ENCODE measurements around the gene FOXG1.

DNA sequence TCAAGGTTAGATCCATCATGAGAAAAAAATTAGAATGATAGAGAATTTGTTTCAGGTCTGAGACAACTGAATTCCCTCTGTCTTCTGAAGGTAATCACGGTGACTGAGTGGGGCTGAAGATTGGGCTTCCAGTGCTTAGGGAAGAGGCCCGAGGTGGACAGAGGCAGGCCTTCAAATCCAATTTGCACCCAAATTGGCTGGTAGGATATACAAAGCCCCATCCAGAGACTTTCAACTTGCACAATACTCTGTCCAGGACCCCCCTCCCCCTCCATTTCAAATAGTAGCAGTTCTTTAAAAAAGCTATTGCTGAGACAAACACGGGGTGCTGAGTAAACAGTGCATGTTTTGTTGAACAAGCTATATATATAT, 3.6 kb upstream of the FOXG1 start:
- TF ChIP-seq, protein P1, sequence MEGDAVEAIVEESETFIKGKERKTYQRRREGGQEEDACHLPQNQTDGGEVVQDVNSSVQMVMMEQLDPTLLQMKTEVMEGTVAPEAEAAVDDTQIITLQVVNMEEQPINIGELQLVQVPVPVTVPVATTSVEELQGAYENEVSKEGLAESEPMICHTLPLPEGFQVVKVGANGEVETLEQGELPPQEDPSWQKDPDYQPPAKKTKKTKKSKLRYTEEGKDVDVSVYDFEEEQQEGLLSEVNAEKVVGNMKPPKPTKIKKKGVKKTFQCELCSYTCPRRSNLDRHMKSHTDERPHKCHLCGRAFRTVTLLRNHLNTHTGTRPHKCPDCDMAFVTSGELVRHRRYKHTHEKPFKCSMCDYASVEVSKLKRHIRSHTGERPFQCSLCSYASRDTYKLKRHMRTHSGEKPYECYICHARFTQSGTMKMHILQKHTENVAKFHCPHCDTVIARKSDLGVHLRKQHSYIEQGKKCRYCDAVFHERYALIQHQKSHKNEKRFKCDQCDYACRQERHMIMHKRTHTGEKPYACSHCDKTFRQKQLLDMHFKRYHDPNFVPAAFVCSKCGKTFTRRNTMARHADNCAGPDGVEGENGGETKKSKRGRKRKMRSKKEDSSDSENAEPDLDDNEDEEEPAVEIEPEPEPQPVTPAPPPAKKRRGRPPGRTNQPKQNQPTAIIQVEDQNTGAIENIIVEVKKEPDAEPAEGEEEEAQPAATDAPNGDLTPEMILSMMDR (IDR thresholded peaks at IDR 0.05 in 2 of 3, conservative IDR thresholded peaks at IDR 0.05 in 1 of 3; ENCODE audit: insufficient read depth in 2 of 3, low read depth in 1 of 3, low read length in 3 of 3), result no peak
- TF ChIP-seq EP400 (IDR thresholded peaks at IDR 0.05), result no peak
- no peak for TF ChIP-seq JUND (IDR thresholded peaks at IDR 0.05; ENCODE audit: borderline replicate concordance, low read depth, low read length)
- TF ChIP-seq JUND (tag; IDR thresholded peaks at IDR 0.05; ENCODE audit: borderline replicate concordance, low read depth, low read length), result no peak
- TF ChIP-seq KDM2B (CRISPR knock-in tag; IDR thresholded peaks at IDR 0.05), result no peak
- no peak for TF ChIP-seq GABPA (tag; conservative IDR thresholded peaks at IDR 0.05; ENCODE audit: low read depth)
- TF ChIP-seq, protein P2, sequence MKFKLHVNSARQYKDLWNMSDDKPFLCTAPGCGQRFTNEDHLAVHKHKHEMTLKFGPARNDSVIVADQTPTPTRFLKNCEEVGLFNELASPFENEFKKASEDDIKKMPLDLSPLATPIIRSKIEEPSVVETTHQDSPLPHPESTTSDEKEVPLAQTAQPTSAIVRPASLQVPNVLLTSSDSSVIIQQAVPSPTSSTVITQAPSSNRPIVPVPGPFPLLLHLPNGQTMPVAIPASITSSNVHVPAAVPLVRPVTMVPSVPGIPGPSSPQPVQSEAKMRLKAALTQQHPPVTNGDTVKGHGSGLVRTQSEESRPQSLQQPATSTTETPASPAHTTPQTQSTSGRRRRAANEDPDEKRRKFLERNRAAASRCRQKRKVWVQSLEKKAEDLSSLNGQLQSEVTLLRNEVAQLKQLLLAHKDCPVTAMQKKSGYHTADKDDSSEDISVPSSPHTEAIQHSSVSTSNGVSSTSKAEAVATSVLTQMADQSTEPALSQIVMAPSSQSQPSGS (CRISPR knock-in tag; IDR thresholded peaks at IDR 0.05), result no peak
- TF ChIP-seq, protein P3, sequence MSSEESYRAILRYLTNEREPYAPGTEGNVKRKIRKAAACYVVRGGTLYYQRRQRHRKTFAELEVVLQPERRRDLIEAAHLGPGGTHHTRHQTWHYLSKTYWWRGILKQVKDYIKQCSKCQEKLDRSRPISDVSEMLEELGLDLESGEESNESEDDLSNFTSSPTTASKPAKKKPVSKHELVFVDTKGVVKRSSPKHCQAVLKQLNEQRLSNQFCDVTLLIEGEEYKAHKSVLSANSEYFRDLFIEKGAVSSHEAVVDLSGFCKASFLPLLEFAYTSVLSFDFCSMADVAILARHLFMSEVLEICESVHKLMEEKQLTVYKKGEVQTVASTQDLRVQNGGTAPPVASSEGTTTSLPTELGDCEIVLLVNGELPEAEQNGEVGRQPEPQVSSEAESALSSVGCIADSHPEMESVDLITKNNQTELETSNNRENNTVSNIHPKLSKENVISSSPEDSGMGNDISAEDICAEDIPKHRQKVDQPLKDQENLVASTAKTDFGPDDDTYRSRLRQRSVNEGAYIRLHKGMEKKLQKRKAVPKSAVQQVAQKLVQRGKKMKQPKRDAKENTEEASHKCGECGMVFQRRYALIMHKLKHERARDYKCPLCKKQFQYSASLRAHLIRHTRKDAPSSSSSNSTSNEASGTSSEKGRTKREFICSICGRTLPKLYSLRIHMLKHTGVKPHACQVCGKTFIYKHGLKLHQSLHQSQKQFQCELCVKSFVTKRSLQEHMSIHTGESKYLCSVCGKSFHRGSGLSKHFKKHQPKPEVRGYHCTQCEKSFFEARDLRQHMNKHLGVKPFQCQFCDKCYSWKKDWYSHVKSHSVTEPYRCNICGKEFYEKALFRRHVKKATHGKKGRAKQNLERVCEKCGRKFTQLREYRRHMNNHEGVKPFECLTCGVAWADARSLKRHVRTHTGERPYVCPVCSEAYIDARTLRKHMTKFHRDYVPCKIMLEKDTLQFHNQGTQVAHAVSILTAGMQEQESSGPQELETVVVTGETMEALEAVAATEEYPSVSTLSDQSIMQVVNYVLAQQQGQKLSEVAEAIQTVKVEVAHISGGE (CRISPR knock-in tag; IDR thresholded peaks at IDR 0.05), result no peak
- no peak for TF ChIP-seq CBX5 (IDR thresholded peaks at IDR 0.05; ENCODE audit: borderline replicate concordance, low read depth)
- no peak for TF ChIP-seq RCOR1 (IDR thresholded peaks at IDR 0.05; ENCODE audit: borderline replicate concordance in 1 of 2, low read depth in 2 of 2, low read length in 2 of 2)
- no peak for TF ChIP-seq POLR3G (IDR thresholded peaks at IDR 0.05; ENCODE audit: extremely low read depth, insufficient read length, insufficient replicate concordance)
- TF ChIP-seq CHD2 (IDR thresholded peaks at IDR 0.05; ENCODE audit: low read depth, low read length), result no peak
- TF ChIP-seq, protein P4, sequence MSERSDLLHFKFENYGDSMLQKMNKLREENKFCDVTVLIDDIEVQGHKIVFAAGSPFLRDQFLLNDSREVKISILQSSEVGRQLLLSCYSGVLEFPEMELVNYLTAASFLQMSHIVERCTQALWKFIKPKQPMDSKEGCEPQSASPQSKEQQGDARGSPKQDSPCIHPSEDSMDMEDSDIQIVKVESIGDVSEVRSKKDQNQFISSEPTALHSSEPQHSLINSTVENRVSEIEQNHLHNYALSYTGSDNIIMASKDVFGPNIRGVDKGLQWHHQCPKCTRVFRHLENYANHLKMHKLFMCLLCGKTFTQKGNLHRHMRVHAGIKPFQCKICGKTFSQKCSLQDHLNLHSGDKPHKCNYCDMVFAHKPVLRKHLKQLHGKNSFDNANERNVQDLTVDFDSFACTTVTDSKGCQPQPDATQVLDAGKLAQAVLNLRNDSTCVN (CRISPR knock-in tag; IDR thresholded peaks at IDR 0.05), result no peak
- TF ChIP-seq, protein P5, sequence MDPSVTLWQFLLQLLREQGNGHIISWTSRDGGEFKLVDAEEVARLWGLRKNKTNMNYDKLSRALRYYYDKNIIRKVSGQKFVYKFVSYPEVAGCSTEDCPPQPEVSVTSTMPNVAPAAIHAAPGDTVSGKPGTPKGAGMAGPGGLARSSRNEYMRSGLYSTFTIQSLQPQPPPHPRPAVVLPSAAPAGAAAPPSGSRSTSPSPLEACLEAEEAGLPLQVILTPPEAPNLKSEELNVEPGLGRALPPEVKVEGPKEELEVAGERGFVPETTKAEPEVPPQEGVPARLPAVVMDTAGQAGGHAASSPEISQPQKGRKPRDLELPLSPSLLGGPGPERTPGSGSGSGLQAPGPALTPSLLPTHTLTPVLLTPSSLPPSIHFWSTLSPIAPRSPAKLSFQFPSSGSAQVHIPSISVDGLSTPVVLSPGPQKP (CRISPR knock-in tag; IDR thresholded peaks at IDR 0.05), result no peak
- TF ChIP-seq POLR2AphosphoS2 (IDR thresholded peaks at IDR 0.05; ENCODE audit: low read length), result no peak
